ENCODE measurements around the gene LILRA6.
A peak's percentile ranks its signal among the peaks of the same experiment; 100 is the strongest.

DNA sequence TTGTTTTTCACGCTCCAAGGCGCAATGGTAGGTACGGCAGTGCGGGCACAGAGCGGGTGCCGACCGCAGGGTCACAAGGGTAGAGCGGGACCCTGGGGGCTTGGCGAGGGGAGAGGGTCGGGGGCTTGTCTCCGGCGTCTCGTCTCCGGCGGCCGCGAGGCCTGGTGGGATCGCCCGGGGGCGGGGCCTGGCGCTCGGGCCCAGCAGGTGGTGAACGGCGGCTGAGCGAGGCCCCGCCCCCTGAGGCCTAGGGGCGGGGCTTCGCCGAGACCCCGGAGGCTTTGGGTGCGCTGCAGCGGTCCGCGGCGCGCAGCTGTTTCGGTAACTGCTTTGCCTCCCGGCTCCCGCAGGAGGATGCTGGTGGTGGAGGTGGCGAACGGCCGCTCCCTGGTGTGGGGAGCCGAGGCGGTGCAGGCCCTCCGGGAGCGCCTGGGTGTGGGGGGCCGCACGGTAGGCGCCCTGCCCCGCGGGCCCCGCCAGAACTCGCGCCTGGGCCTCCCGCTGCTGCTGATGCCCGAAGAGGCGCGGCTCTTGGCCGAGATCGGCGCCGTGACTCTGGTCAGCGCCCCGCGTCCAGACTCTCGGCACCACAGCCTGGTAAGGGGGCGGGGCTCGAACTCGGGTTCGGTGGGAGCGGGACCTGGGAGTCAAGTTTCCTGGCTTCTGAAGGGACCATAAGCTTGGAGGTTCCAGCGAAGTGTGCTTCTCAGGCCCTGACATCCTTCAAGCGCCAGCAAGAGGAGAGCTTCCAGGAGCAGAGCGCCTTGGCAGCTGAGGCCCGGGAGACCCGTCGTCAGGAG, 51.4 kb downstream of the LILRA6 start, which contains the start of gene TSEN34:
- TF ChIP-seq POLR2AphosphoS5 (IDR thresholded peaks at IDR 0.05) (no peak), POLR2A (IDR thresholded peaks at IDR 0.05) (peak; percentile 87)
